Embryonic facial prominence (tissue), 1 donor: Measurements from ENCODE around the gene PFDN2.

Experiments used
- DNase-seq: peaks from one replicate; pipeline ENCODE4 v3.0.0-alpha.2; 2016; ENCODE audit errors: extremely low spot score

Gene PFDN2

GRCh38 chr1:161117759-161118581 is at the start of gene PFDN2, which contains the start of gene NIT1:
PFDN2 (minus strand) TSS chr1:161118037; CDS start chr1:161118026, 11 bp downstream.
NIT1 (plus strand) TSS chr1:161118105; CDS start chr1:161118177, 72 bp downstream.
- peak; percentile 71 for DNase-seq

DNA sequence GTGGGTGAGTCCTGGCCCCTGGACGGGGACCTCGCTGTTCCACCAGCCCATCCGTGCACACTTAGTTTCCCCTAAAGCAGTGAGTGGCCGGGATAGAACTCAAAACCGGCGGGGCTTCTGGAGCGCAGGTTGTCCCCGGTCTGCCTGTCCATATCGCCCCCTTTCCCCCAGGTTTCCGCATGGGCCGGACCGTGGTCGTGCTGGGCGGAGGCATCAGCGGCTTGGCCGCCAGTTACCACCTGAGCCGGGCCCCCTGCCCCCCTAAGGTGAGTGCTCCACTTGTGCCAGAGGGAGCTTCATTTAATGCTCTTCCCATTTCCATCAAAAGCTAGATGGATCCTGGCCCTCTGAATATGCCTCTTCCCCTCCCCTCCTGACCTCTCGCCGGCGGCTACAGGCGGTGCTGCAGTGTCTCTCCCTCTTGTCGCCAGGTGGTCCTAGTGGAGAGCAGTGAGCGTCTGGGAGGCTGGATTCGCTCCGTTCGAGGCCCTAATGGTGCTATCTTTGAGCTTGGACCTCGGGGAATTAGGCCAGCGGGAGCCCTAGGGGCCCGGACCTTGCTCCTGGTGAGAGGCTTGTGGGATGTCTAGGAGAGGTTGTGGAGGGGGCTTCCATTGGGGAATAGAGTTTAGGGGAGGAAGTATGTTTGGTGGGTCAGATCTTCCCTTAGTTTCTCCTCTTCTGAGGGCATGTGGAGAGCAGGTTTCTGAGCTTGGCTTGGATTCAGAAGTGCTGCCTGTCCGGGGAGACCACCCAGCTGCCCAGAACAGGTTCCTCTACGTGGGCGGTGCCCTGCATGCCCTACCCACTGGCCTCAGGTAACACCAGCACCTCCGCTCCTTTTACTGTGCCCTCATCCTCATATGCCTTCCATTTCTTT is 49.1 kb upstream of the PFDN2 start:
- DNase-seq = no peak

DNA sequence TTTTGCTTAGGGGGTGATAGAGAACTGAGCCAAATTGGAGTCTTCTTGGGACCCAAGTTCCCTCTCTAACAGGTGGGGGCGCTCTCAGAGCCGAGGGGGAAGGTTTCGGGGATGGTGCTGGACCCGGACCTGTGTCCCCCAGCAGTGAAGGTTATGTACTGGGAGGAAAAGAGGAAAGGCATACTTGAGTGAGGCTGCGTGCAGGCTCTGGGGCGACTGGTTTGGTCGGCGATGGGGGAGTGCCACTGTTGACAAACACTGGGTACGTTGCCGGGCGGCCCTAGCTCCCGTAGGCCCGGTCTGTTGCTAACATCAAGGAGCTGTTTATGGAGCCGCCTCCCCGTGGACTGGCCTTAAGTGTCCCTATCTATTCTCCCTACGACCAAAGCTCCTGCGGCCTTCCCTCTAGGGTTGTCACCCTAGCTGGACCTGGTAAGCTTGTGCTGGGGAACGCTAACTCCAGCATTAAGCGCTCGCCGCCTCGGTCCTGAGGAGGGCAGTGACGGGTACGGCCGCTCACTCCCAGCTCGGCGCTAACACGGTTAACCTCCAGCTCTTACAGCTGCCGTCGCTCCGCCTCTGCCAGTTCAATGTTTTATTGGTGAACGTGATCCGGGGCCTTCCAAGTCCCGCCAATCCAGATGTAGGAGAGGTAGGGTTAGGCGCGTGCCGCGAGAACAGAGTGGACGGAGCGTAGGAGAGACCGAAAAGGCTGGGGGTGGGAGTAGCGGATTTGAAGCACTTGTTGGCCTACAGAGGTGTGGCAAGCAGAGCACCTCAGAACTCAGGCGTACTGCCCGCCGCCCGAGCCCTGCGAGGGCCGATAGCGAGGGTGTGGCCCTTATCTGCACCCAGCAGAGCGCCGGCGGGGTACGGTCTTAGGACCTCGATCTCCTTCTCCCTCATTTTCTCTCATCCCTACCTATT is 48.2 kb upstream of the PFDN2 start, which contains the start of gene PPOX:
PPOX (plus strand) TSS at position 685 of the 927 bp plus-strand sequence. CDS start 422 bp downstream, outside the sequence.
- DNase-seq = peak; percentile 99

DNA sequence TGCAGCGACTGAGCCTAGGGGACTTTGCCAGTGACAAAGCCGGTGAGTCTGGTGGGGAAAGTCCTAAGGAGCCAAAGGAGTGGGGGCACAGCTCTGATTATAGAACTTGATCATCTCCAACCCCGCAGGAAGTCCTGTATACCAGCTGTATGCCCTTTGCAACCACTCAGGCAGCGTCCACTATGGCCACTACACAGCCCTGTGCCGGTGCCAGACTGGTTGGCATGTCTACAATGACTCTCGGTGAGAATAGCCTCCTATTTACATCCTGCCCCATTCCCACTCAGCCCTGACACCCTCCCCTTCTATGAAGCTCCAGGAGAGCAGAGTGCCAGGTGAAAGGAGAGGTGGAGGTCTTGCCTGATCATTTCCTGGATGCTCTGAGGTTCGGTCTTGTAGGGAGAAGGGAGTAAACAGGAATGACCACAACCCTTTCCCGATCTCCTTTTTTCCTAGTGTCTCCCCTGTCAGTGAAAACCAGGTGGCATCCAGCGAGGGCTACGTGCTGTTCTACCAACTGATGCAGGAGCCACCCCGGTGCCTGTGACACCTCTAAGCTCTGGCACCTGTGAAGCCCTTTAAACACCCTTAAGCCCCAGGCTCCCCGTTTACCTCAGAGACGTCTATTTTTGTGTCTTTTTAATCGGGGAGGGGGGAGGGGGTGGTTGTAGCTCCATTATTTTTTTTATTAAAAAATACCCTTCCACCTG is 47.2 kb upstream of the PFDN2 start:
- no peak for DNase-seq

- DNase-seq = no peak
Measured at GRCh38 chr1:161163793-161164192, 46.0 kb upstream of the PFDN2 start.

DNA sequence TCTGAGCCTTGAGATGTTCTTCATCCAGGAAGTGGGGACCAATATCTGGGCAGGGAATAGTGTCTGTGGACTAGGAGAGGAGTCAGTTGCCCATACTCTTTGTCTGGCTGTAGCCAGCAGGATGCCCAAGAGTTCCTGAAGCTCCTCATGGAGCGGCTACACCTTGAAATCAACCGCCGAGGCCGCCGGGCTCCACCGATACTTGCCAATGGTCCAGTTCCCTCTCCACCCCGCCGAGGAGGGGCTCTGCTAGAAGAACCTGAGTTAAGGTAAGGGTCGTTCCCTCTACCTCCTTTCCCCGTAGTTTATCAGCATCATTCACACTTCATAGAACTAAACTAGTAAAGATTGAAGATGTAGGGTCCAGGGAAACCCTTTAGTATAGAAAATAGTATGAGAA is 45.0 kb upstream of the PFDN2 start:
- no peak for DNase-seq

DNA sequence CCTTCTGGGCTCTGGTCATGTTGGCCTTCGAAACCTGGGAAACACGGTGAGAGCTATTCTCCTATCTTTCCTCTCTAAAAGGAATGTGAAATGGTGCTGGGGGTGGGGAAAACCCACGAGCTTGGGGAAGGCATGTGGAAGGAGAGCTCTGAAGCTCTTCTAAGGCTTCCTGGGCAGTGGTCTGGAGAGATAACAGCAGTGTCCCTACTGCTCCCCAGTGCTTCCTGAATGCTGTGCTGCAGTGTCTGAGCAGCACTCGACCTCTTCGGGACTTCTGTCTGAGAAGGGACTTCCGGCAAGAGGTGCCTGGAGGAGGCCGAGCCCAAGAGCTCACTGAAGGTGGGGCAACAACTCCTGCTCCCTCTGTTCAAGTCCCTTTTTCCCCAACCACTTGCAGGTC is 44.2 kb upstream of the PFDN2 start:
- DNase-seq = no peak

DNA sequence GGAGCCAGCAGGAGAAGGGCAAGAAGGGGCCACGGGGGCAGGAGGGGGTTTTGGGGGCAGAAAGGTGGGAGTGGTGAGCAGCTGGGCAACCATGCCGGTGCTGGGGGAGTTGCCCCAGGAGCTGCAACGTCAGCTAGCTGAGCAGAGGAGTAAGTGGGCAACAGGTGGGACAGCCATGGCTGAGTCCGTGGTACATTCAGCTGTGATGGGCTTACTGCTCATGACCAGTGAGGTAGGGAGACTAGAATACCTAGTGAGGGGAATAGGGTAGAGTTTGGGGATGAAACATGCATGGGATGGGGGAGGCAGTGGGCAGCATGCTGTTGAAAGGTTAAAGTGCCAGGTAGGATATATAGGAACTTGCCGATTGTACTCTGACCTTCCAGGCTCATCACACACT is 43.8 kb upstream of the PFDN2 start:
- DNase-seq = no peak

DNA sequence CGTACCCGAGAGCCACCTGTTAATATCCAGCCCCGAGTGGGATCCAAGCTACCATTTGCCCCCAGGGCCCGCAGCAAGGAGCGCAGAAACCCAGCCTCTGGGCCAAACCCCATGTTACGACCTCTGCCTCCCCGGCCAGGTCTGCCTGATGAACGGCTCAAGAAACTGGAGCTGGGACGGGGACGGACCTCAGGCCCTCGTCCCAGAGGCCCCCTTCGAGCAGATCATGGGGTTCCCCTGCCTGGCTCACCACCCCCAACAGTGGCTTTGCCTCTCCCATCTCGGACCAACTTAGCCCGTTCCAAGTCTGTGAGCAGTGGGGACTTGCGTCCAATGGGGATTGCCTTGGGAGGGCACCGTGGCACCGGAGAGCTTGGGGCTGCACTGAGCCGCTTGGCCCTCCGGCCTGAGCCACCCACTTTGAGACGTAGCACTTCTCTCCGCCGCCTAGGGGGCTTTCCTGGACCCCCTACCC is 42.9 kb upstream of the PFDN2 start:
- no peak for DNase-seq

DNA sequence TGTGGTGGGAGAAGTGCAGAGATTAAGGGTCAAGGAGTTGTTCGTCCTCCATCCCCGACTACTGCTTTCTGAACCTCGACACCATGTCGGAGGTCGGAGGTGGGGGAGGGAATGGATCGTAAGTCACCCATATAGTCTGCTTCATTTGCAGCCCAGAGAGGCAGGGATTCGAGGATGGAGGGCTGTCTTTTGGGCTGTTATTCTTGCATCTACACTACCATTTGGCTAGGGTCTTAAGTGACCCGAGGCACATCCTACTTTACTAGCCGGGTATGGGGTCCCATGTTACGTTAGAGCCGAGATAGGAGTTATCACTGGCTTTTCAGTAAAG is 42.0 kb upstream of the PFDN2 start:
- no peak for DNase-seq

- peak; percentile 92 for DNase-seq
Measured at GRCh38 chr1:161159087-161159912, 41.5 kb upstream of the PFDN2 start, which contains the start of gene USP21. USP21 (plus strand) TSS chr1:161159500; CDS start chr1:161160641, 1,141 bp downstream.

- DNase-seq = no peak
Measured at GRCh38 chr1:161158316-161159010, 40.6 kb upstream of the PFDN2 start.

GRCh38 chr1:161157867-161158266 is 40.0 kb upstream of the PFDN2 start:
- DNase-seq = no peak

GRCh38 chr1:161153682-161154337 is 36.0 kb upstream of the PFDN2 start, which contains the start of gene UFC1:
UFC1 (plus strand) TSS chr1:161153978; CDS start chr1:161153998, 20 bp downstream.
- peak; percentile 91 for DNase-seq

DNA sequence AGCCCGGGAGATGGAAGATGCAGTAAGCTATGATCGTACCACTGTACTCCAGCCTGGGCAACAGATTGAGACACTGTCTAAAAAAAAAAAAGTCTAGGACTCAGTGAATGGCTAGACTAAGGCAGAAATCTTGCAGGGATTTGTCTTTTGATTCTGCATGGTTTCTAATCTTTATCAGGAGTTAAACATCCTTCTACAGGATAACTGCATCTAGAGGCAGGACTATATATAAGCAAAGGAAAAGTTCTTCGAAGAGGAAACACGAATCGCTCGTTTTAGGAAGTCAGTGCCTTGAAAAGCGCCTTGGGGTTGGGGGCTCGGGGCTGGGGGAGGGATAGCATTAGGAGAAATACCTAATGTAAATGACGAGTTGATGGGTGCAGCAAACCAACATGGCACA is 35.3 kb upstream of the PFDN2 start:
- no peak for DNase-seq

GRCh38 chr1:161145832-161146231 is 28.0 kb upstream of the PFDN2 start:
- no peak for DNase-seq

- no peak for DNase-seq
Measured at GRCh38 chr1:161140755-161141400, 23.0 kb upstream of the PFDN2 start.

DNA sequence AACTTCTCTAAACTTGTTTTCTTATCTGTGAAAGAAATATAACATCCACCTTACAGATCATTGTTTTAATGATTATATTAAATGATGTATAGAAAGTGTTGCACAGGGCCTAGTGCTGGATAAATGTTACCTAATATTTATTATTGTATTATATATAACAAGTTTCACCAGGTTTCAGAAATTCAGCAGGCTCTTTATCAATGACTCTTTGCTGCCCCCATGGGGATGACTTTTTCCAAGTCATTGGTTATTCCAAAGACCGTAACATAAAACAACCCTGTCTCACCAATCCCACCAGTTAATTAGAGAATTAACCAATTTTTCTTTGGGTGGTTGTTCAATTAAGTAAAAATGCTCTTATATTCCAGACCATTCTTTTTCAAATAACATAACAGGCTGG is 21.9 kb upstream of the PFDN2 start:
- no peak for DNase-seq
